HG03354 (cell line): ENCODE results near the gene KREMEN2.

ENCODE experiments used
- ATAC-seq: cut with Tn5 transposase; IDR thresholded peaks from one replicate; pipeline ENCODE4 v1.9.1; 2021; ENCODE audit warnings: mild to moderate bottlenecking; ENCODE audit not compliant: unreplicated experiment, poor library complexity, severe bottlenecking

The KREMEN2 gene

DNA sequence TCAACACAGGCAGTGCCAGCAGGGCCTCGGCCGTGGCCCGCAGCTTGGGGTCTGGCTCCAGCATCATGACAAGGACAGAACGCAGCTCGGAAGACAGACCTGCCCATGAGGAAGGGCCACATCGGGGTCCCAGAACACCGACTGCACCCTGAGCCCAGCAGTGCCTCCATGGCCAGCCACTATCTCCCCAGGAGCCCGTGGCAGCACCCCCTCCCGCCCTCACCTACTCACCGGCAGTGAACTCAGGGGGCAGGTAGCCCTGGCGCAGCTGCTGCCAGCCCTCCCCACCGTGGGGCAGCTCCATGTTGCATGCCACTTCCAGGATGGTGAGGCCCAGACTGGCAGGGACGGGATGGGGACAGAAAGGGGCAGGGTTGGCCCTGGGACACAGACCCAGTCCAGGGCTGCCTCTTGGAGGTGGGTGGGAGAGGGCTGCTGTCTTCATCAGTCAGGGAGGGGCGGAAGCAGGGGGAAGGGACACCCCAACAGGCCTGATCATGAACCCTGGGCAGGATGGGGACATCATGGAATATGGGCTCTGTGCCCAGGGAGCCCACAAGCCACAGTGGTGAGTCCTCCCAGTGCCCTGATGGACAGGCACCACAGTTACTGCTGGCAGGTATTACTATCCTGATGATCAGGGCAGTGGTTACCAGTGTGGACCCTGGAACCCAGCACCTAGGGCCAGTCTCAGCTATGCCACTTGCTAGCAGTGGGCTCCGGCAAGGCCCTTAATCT is 10.4 kb downstream of the KREMEN2 start:
- no peak for ATAC-seq

GRCh38 chr16:2975161-2975795 is 11.2 kb downstream of the KREMEN2 start:
- ATAC-seq, result no peak

GRCh38 chr16:2976201-2976600 is 12.1 kb downstream of the KREMEN2 start:
- no peak for ATAC-seq

- ATAC-seq, result no peak
These were observed 12.6 kb downstream of the KREMEN2 start for GRCh38 chr16:2976673-2977072.

DNA sequence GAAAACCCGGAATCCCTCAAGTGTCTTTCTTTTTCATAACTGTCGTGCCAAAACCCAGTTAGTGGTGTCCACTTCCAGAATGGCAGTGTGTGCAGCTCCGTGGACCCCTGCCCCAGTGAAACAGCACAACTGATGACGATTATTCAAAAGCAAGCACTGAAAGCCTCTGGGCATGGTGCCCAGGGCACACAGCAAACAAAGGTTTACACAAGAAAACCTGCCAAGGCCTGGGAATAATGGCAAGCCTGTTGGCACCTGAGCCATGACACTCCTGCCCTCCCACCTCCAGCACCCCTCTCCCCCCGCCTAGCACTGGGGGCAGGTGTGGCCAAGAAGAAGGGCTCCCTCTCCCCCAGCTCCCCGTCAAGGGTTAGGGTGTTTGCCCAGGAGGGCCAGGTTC is 13.4 kb downstream of the KREMEN2 start:
- no peak for ATAC-seq

- ATAC-seq, result peak; percentile 3
These were observed 15.7 kb downstream of the KREMEN2 start for GRCh38 chr16:2979669-2980226.

- ATAC-seq, result peak; percentile 77
These were observed 16.4 kb downstream of the KREMEN2 start, which contains the start of gene PKMYT1 for GRCh38 chr16:2980227-2981176. PKMYT1 (minus strand) TSS chr16:2980446; CDS start chr16:2979657, 789 bp downstream.

GRCh38 chr16:2981177-2981898 is 17.3 kb downstream of the KREMEN2 start:
- no peak for ATAC-seq

DNA sequence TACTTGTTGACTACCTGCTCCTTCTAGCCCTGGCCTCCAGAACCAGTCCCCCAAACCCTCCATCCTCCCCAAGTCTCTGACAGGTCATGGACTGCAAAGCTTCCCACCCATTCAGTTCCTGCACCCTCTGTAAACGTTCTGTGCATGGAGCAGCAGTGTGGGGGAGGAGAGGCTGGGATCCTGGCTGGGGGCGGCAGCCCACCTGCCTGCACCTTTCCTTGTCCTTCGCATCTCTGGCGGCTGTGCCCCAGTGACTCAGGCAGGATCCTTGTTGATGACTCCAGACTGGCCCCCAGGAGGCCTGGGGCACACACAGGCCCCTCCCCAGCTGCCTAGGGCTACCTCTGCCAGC is 17.8 kb downstream of the KREMEN2 start:
- ATAC-seq, result no peak

- no peak for ATAC-seq
These were observed 18.3 kb downstream of the KREMEN2 start for GRCh38 chr16:2982402-2982801.

- ATAC-seq, result no peak
These were observed 19.6 kb downstream of the KREMEN2 start for GRCh38 chr16:2983706-2984136.

DNA sequence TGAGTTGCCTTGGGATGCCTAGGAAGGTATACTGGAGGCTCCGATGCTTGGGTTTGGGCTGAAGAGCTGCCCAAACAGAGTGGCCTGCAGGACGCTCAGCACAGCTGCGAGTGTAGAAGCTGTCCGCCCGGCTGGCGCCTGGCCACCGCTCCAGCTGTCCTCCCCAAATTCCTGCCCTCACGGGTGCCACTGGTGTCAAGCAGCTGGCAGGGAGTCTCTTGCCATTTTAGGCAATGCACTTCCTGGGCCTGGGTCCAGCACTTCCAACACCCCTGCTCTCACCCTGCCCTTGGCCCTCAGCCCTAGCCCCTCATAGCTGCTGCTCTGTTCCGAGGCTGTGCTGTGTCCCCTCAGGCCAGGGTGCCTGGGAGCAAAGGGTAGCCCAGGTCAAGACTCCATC is 21.4 kb downstream of the KREMEN2 start:
- no peak for ATAC-seq

GRCh38 chr16:2985893-2986355 is 21.8 kb downstream of the KREMEN2 start:
- no peak for ATAC-seq

- ATAC-seq, result no peak
These were observed 22.6 kb downstream of the KREMEN2 start for GRCh38 chr16:2986623-2987188.

DNA sequence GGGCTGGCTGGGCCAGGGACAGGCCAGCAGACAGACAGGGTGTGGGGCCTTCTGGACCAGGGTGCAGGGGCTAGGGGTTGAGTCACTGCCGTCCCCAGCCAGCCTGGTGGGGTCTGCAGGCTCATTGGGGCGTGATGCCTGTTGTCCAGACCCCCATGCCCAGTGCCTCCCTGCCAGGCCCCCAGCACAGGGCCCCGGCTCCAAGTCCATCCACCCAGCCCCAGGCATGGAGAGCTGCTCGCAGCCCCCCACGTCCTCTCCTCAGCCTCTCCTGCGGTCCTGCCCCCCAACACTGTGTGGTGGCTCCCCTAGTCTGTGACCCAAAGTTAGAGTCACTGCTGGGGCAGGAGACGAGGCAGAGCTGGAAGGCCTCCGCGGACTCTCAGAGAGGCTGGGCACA is 23.2 kb downstream of the KREMEN2 start:
- no peak for ATAC-seq

GRCh38 chr16:2987833-2988232 is 23.8 kb downstream of the KREMEN2 start:
- no peak for ATAC-seq

DNA sequence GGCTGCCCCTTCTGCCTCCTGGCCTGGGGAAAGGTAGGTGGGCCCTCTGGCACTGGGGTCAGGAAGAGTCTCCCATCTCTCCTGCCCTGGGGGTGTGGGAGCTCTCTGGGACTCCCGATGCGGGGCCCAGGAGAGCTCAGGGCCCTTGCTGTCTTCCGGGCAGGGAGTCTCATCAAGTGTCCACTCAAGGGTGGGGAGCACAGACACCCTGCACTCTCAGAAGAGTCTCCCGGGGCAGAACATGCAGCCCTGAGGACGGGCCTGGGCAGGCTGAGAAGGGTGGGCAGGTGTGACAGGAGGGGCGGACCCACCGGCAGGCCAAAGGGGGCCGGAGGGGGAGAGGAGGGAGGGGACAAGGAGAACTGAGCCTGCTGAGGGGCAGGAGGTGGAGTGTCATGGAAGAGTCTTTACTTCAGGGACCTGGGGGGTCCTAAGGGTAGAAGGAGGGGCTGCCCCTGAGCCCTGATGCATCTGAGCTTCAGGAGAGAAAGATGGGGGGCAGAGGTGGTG is 24.6 kb downstream of the KREMEN2 start:
- ATAC-seq, result no peak

- ATAC-seq, result no peak
These were observed 26.8 kb downstream of the KREMEN2 start for GRCh38 chr16:2990891-2991290.
